Left ventricle myocardium superior (tissue), 1 donor: Measurements from ENCODE around the gene PBX2. TPM values are rescaled to one million over a fixed set of nuclear protein-coding genes. Genes with fewer than 3 reads are reported as not detected.
"Not testable (repeated sequence)": the region's sequence is repeated elsewhere in the genome, so short reads cannot be mapped to it uniquely, and the experiment has no call there.

Source experiments
- ATAC-seq: fragments of 200-7000 bp; cut with Tn5 transposase; one replicate; pipeline ENCODE4 v1.9.1; 2020; ENCODE audit warnings: mild to moderate bottlenecking, moderate library complexity
- DNase-seq: peaks from one replicate; pipeline ENCODE4 v3.0.0-alpha.2; 2020
- intact Hi-C: fragments of 100-400 bp; cut with micrococcal nuclease; formaldehyde crosslinking; loops from one replicate; pipeline ENCODE4 v1.11.0; 2022
- microRNA-seq: library from miRNA; unstranded; fragments of <30 nt; microRNA quantifications from one replicate; pipeline ENCODE4 v1.2.0, GENCODE V29; 2020; ENCODE audit warnings: borderline number of aligned reads
- total RNA-seq: library from RNA; stranded (reverse); fragmentation: NEBNext Ultra II Directional; extraction: Animal tissue kit (Norgen Biotek cat#: 25700); gene quantifications from one replicate; pipeline ENCODE4 v1.2.1, GENCODE V29; 2021
- donor health status: DM: no; HTN: yes; CAD: no; lungs with severe emphysema.

The PBX2 gene
- total RNA-seq, 1 donor from 2014 or later = 46.5 TPM

- DNase-seq, ATAC-seq, intact Hi-C loops: not testable (repeated sequence)
These were observed 45.8 kb downstream of the PBX2 start for GRCh38 chr6:32144238-32144637.

DNA sequence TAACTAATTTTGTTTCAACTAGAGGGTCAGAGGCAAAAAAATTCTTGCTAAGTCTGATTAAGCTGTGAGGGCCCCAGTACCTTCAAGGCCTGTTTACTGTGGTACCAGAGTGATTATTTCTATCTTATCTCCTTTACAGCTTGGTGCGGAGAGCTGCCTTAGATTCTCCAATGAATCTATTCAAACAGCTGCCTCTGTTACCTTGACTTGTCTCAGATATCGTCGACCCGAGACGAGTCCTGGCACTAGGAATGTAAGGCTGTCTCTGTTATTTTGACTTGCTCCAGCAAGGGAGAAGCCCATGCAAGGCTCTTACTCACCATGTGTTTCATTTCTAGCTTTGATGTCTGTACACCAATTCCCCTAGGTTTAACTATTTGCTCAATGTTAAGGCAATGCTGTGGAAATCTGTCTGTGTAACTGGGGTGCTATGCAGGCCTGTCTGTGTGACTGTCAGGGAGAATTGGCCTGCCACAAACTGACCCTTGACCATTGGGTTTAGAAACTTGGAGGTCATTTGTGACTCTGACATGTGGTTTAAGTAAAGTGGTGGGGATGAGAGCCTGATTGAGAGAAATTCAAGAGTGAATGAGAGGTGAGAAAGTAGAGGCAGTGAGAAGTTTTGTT lies 49.5 kb downstream of the PBX2 start:
- DNase-seq = no peak
- intact Hi-C loops = no loop called here
- no peak for ATAC-seq

GRCh38 chr6:32139590-32139989 lies 50.4 kb downstream of the PBX2 start:
- ATAC-seq (no peak), DNase-seq (no peak)
- intact Hi-C loops = no loop called here

- DNase-seq = no peak
- ATAC-seq = no peak
- intact Hi-C loops = no loop called here
These were observed 52.5 kb downstream of the PBX2 start for GRCh38 chr6:32137454-32137853.

Small RNA genes within 50 kb of the gene (microRNA-seq; reads per million reads assigned to microRNA genes)
- gene MIR6721 (not detected), gene MIR6833 (not detected)

Other genes with a start within 250 kb of the PBX2 start
- gene CFB, start 244.1 kb downstream of the PBX2 start, total RNA-seq = 39.6 TPM
- 42.0 TPM for gene NELFE, start 231.2 kb downstream of the PBX2 start, total RNA-seq
- gene SKIC2, start 231.0 kb downstream of the PBX2 start, total RNA-seq = 31.5 TPM
- 11.5 TPM for gene DXO, start 218.1 kb downstream of the PBX2 start, total RNA-seq
- 96.3 TPM for gene C4A, start 208.1 kb downstream of the PBX2 start, total RNA-seq
- 84.0 TPM for gene C4B, start 175.4 kb downstream of the PBX2 start, total RNA-seq
- gene CYP21A2, start 151.8 kb downstream of the PBX2 start, total RNA-seq = 0.52 TPM
- 64.1 TPM for gene TNXB, start 80.9 kb downstream of the PBX2 start, total RNA-seq
- gene ATF6B, start 62.0 kb downstream of the PBX2 start, total RNA-seq = 26.8 TPM
- gene FKBPL, start 59.9 kb downstream of the PBX2 start, total RNA-seq = 2.6 TPM
- gene PRRT1, start 38.3 kb downstream of the PBX2 start, total RNA-seq = 0.27 TPM
- gene PPT2, start 36.1 kb downstream of the PBX2 start, total RNA-seq = 22.6 TPM
- gene EGFL8, start 25.6 kb downstream of the PBX2 start, total RNA-seq = 7.7 TPM
- 49.7 TPM for gene AGPAT1, start 14.1 kb downstream of the PBX2 start, total RNA-seq
- gene RNF5, start 11.8 kb downstream of the PBX2 start, total RNA-seq = 94.1 TPM
- 3.0 TPM for gene AGER, start 5.9 kb downstream of the PBX2 start, total RNA-seq
- gene GPSM3, start 2.4 kb upstream of the PBX2 start, total RNA-seq = 5.9 TPM
- 22.5 TPM for gene NOTCH4, start 33.9 kb upstream of the PBX2 start, total RNA-seq
- gene TSBP1, start 181.7 kb upstream of the PBX2 start, total RNA-seq = not detected
- gene BTNL2, start 217.0 kb upstream of the PBX2 start, total RNA-seq = not detected
- 109 TPM for gene HLA-DRA, start 249.7 kb upstream of the PBX2 start, total RNA-seq